Thyroid gland (tissue), 4 donors: ENCODE measurements around the gene IREB2. TPM values are rescaled to one million over a fixed set of nuclear protein-coding genes. Genes with fewer than 3 reads are reported as not detected.

Source experiments
- DNase-seq, 2 donors: peaks; one replicate each; pipeline ENCODE4 v3.0.0-alpha.2; 2019
- H3K27ac ChIP-seq, 3 donors: fragments of 200-600 bp; sonication (generic); 1 replicate in 2 of 3; 2 replicates in 1 of 3; pipeline ENCODE4 v1.5.1; 2016 to 2019; ENCODE audit warnings: mild to moderate bottlenecking in 1 of 3, moderate library complexity in 1 of 3
- H3K27me3 ChIP-seq: fragments of 200-600 bp; sonication (generic); one replicate; pipeline ENCODE4 v1.5.1; 2019
- H3K36me3 ChIP-seq, 2 donors: fragments of 200-600 bp; sonication (generic); one replicate each; pipeline ENCODE4 v1.5.1; 2016 to 2019
- H3K4me1 ChIP-seq, 2 donors: fragments of 200-600 bp; sonication (generic); one replicate each; pipeline ENCODE4 v1.5.1; 2017 to 2019
- H3K4me3 ChIP-seq, 3 donors: fragments of 200-600 bp; sonication (generic); replicated peaks in 1 of 3; 1 replicate in 2 of 3; 2 replicates in 1 of 3; pipeline ENCODE4 v1.5.1; 2016; ENCODE audit warnings: mild to moderate bottlenecking in 1 of 3
- H3K9me3 ChIP-seq: fragments of 200-600 bp; sonication (generic); one replicate; pipeline ENCODE4 v1.5.1; 2017
- POLR2A ChIP-seq, 2 donors: fragments of 450-650 bp; IDR thresholded peaks; one replicate each; pipeline ENCODE4 v1.6.1; 2017; ENCODE audit warnings: antibody characterized with exemption in 2 of 2, mild to moderate bottlenecking in 2 of 2, moderate library complexity in 1 of 2
- WGBS, 2 donors: methylation state at CpG; one replicate each; pipeline ENCODE4 v1.1.5; 2017; 5-methylcytosine and 5-hydroxymethylcytosine counted together
- intact Hi-C: fragments of 100-400 bp; cut with DNase I; formaldehyde crosslinking; loops from one replicate; pipeline ENCODE4 v1.15.1; 2023
- total RNA-seq, 4 donors: library from RNA; depleted of rRNA; stranded (reverse); fragments of >200 nt; gene quantifications; one replicate each; pipeline ENCODE4 v1.2.3, GENCODE V29; 2016
- TF ChIP-seq, protein P1 (sequence below), 6 experiments: fragments of 200-600 bp in 3 of 6; fragments of 450-650 bp in 3 of 6; sonication (generic) in 3 of 6; IDR thresholded peaks; one replicate each; pipeline ENCODE4 v1.5.1; 2016 to 2019; ENCODE audit warnings: antibody characterized with exemption in 6 of 6, mild to moderate bottlenecking in 2 of 6, inconsistent platforms in 1 of 6, moderate library complexity in 1 of 6

The IREB2 gene
- total RNA-seq, 4 donors from 2014 or later: 40.7 to 71.5 (median 51.0) TPM

DNA sequence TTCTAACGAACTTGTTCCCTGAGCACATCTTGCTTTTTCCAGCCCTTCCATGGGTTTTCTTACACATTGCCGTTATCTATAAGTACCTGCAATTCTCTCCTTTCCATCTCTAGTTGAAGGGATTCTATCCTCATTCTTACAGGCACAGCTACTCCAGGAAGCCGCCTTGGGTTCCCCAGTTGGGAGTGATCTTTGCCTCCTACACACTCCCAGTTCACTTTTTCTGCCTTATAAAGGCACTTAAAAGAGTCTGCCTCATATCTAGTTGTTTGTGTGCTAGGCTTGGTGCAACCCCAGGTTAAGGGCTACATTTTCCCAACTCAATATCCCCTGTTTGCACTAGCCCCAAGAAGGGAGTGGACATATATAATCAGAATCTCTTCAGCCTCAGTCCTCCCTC, 44.0 kb upstream of the IREB2 start:
- H3K4me3 ChIP-seq: no peak overlapping the region
- H3K36me3 ChIP-seq: no peaks in the 10 kb centered on the region
- TF ChIP-seq POLR2A (IDR thresholded peaks at IDR 0.05): no peak
- TF ChIP-seq, protein P1, sequence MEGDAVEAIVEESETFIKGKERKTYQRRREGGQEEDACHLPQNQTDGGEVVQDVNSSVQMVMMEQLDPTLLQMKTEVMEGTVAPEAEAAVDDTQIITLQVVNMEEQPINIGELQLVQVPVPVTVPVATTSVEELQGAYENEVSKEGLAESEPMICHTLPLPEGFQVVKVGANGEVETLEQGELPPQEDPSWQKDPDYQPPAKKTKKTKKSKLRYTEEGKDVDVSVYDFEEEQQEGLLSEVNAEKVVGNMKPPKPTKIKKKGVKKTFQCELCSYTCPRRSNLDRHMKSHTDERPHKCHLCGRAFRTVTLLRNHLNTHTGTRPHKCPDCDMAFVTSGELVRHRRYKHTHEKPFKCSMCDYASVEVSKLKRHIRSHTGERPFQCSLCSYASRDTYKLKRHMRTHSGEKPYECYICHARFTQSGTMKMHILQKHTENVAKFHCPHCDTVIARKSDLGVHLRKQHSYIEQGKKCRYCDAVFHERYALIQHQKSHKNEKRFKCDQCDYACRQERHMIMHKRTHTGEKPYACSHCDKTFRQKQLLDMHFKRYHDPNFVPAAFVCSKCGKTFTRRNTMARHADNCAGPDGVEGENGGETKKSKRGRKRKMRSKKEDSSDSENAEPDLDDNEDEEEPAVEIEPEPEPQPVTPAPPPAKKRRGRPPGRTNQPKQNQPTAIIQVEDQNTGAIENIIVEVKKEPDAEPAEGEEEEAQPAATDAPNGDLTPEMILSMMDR (IDR thresholded peaks at IDR 0.05): no peak
- DNase-seq: no peak
- H3K9me3 ChIP-seq: no peaks in the 10 kb centered on the region
- no peak overlapping the region for H3K27ac ChIP-seq
- intact Hi-C loops: no loop called here
- WGBS, 2 donors: 84 to 90% methylated on average over 3 of the region's 3 CpGs
- peaks cover 0 to 6% of the 10 kb centered on the region in 2 donors for H3K4me1 ChIP-seq
- H3K27me3 ChIP-seq: no peaks in the 10 kb centered on the region

DNA sequence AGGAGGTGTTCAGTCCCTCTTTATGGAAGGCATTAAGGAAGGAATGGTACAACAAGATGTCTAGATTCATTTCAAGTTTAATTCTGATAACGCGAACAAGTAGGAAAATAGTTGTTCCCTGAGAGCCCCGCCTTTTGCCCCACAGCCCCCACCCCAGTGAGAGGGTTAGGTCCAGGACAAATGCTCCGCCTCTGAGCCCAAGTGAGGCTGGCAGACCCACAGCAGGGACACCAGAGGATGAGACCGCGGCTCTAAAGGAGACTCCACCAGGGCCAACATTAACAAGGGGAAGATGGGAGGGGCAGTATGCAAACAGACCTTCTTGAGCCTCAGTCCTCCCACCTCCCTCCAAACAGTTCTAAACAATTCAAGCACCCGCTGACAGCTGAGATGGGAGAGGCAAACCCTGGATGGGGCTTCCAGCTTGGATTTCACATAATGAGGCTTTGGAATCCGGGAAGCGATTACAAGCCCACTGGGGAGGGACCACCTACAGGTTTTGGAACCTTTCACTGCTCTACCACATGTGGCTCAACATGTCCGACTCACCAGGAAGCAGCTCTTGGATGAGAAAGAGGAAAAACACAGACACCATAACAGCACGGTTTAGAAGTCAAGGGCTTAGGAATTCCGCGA, 42.9 kb upstream of the IREB2 start:
- Histone ChIP-seq H3K27ac (no peak overlapping the region), H3K9me3 (no peaks in the 10 kb centered on the region), H3K36me3 (no peaks in the 10 kb centered on the region), H3K4me3 (no peak overlapping the region), H3K27me3 (no peaks in the 10 kb centered on the region), H3K4me1 (peaks cover 0 to 6% of the 10 kb centered on the region in 2 donors)
- no peak for TF ChIP-seq POLR2A (IDR thresholded peaks at IDR 0.05)
- TF ChIP-seq, protein P1 (IDR thresholded peaks at IDR 0.05): no peak
- 62 to 66% methylated on average over 13 of the region's 13 CpGs for WGBS, 2 donors
- no peak for DNase-seq
- intact Hi-C loops: no loop called here

- no peaks in the 10 kb centered on the region for H3K27me3 ChIP-seq
- no peaks in the 10 kb centered on the region for H3K36me3 ChIP-seq
- no peak for DNase-seq
- 86 to 90% methylated on average over 8 to 9 of the region's 9 CpGs for whole genome bisulfite sequencing, 2 donors
- no peak overlapping the region for H3K4me3 ChIP-seq
- no peaks in the 10 kb centered on the region for H3K9me3 ChIP-seq
- no peak for TF ChIP-seq POLR2A (IDR thresholded peaks at IDR 0.05)
- TF ChIP-seq, protein P1 (IDR thresholded peaks at IDR 0.05): no peak
- H3K4me1 ChIP-seq: peaks cover 0 to 6% of the 10 kb centered on the region in 2 donors
- H3K27ac ChIP-seq: no peak overlapping the region
- intact Hi-C loops: no loop called here
Measured at GRCh38 chr15:78396186-78396814, 41.7 kb upstream of the IREB2 start.

DNA sequence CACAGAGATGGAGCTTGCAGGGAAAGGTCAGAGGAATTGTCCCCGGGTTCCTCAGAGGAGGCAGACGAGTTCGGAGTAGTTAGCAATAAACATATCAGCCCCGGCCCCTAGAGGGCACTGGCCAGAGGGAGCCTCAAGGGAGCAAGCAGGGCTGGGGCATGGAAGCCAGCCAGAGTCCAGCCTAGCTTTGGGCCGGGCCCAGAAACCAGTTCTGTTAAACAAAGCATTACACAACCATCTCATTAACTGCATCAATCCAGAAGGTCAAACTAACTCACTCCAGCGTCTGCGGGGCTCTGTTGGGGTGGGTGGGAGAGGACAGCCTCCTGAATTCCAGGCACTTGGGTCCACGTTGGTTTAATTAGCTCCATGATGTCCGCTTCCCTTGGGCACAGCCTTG, 41.0 kb upstream of the IREB2 start:
- TF ChIP-seq, protein P1 (IDR thresholded peaks at IDR 0.05): peak in 3 of 6 experiments; percentile 7 to 29 (median 12)
- no peak for TF ChIP-seq POLR2A (IDR thresholded peaks at IDR 0.05)
- Histone ChIP-seq H3K4me1 (peaks cover 0 to 6% of the 10 kb centered on the region in 2 donors), H3K27me3 (no peaks in the 10 kb centered on the region), H3K36me3 (no peaks in the 10 kb centered on the region), H3K4me3 (no peak overlapping the region), H3K27ac (no peak overlapping the region), H3K9me3 (no peaks in the 10 kb centered on the region)
- intact Hi-C loops: no loop called here
- WGBS, 2 donors: 43 to 50% methylated on average over 7 to 8 of the region's 9 CpGs
- DNase-seq: peak; percentile 57 to 67

DNA sequence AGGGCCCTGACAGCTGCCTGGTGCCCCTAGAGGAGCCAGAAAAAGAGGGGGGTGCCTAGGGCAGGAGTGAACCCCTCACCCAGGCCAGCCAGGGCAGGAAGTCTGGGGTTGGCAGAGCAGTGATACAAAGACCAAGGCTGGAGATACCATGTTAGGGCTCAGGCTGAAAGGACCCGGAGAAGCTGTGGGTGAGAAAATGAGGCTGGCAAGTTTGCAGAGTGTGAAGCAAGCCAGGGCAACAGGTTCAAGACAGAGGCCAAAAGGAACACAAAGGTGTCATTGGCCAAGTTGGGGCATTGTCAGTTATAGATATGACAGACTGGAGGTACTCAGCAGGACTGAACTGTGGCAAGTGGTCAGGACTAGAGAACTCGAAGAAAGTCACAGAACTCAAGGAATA, 40.6 kb upstream of the IREB2 start:
- Histone ChIP-seq H3K4me1 (peaks cover 0 to 6% of the 10 kb centered on the region in 2 donors), H3K9me3 (no peaks in the 10 kb centered on the region), H3K27ac (no peak overlapping the region), H3K4me3 (no peak overlapping the region), H3K36me3 (no peaks in the 10 kb centered on the region), H3K27me3 (no peaks in the 10 kb centered on the region)
- DNase-seq: no peak
- TF ChIP-seq, protein P1 (IDR thresholded peaks at IDR 0.05): no peak
- no peak for TF ChIP-seq POLR2A (IDR thresholded peaks at IDR 0.05)
- WGBS, 2 donors: 93 to 97% methylated on average over 2 of the region's 2 CpGs
- intact Hi-C loops: no loop called here
